Measurements from ENCODE around the gene HSPB7. TPM values are rescaled to one million over a fixed set of nuclear protein-coding genes. Genes with fewer than 3 reads are reported as not detected.

The HSPB7 gene
- total and polyA plus RNA-seq, 2 of the 8 experiments (the other 6 are each of a cell fraction or from before 2014, with no cell fraction given): not detected

- no peak overlapping the region for H3K4ac ChIP-seq (replicated peaks; ENCODE audit: insufficient read length, low read depth, low read length)
- FAIRE-seq (no peak), DNase-seq (ENCODE audit: low read depth in 1 of 2, low spot score in 2 of 2) (no peak)
- WGBS, 2 experiments (ENCODE audit: extremely low coverage in 1 of 2, insufficient coverage in 1 of 2, insufficient read length in 1 of 2, insufficient replicate concordance in 2 of 2, low coverage in 1 of 2, low lambda C conversion rate in 2 of 2, missing lambda C conversion rate in 1 of 2): 81% methylated on average over 10 of the region's 11 CpGs; no CpG with 5 or more reads in 1 of the 2 experiments
- no peak overlapping the region for H4K5ac ChIP-seq (ENCODE audit: insufficient read length, low read depth, low read length)
- no peak overlapping the region for H3K9ac ChIP-seq (replicated peaks in 1 of 4; ENCODE audit: extremely low read depth in 1 of 4, low read depth in 3 of 4, low read length in 3 of 4)
- H2AK5ac ChIP-seq (ENCODE audit: low read depth, low read length): no peak overlapping the region
- ChIA-PET POLR2A (ENCODE audit: partially characterized antibody) (interaction anchor here (0.6 kb wide), 1 partner anchor 118 kb away, joined by 3 read pairs; no protein-coding TSS in a partner anchor), CTCF (ENCODE audit: partially characterized antibody) (interaction anchor here (1.0 to 8.9 kb wide), 7 partner anchors 10 to 202 kb away, joined by 3 to 74 read pairs (median 4); partner anchors contain the start of genes CLCNKA and HSPB7)
- no peak overlapping the region for H3K56ac ChIP-seq (replicated peaks; ENCODE audit: insufficient read length, low read depth, low read length)
- H3K79me1 ChIP-seq (ENCODE audit: low read depth, low read length): no peaks in the 10 kb centered on the region
- H3K23me2 ChIP-seq (ENCODE audit: low read depth, low read length): no peaks in the 10 kb centered on the region; the same call in 1 of the 2 replicates
- H4K91ac ChIP-seq (replicated peaks; ENCODE audit: insufficient read length, low read length): no peak overlapping the region
- no peak overlapping the region for H3K27ac ChIP-seq (ENCODE audit: low read depth, low read length)
- no peak overlapping the region for H4K8ac ChIP-seq (ENCODE audit: extremely low read depth, insufficient read depth, low read length)
- no peaks in the 10 kb centered on the region for H4K20me1 ChIP-seq (replicated peaks in 1 of 2; ENCODE audit: control insufficient read depth in 1 of 2, insufficient read depth in 2 of 2, low read length in 2 of 2)
- peak overlapping the region; percentile 19 for H3K18ac ChIP-seq (ENCODE audit: extremely low read depth, low read length)
- no peaks in the 10 kb centered on the region for H3K36me3 ChIP-seq (ENCODE audit: control insufficient read depth in 2 of 4, insufficient read depth in 4 of 4, low read length in 3 of 4)
- H3K14ac ChIP-seq (ENCODE audit: insufficient read length): no peak overlapping the region
- no peak overlapping the region for H2BK120ac ChIP-seq (replicated peaks; ENCODE audit: low read depth, low read length)
- TF ChIP-seq RAD21 (IDR thresholded peaks at IDR 0.05 in 1 of 2, conservative IDR thresholded peaks at IDR 0.05 in 1 of 2; ENCODE audit: low read depth in 2 of 2, low read length in 2 of 2): no peak
- no peak for TF ChIP-seq MAFK (IDR thresholded peaks at IDR 0.05; ENCODE audit: low read depth, low read length)
- TF ChIP-seq SAP30 (IDR thresholded peaks at IDR 0.05; ENCODE audit: insufficient read depth, insufficient replicate concordance, low read length): no peak
- TF ChIP-seq E2F6 (IDR thresholded peaks at IDR 0.05): no peak
- TF ChIP-seq POLR2A (IDR thresholded peaks at IDR 0.05; ENCODE audit: control extremely low read depth in 1 of 2, low read depth in 2 of 2, low read length in 2 of 2): no peak
- TF ChIP-seq EZH2 (IDR thresholded peaks at IDR 0.05; ENCODE audit: low read depth, low read length, severe bottlenecking): no peak
- no peak for TF ChIP-seq CREB1 (IDR thresholded peaks at IDR 0.05)
- no peak for TF ChIP-seq KDM4A (IDR thresholded peaks at IDR 0.05; ENCODE audit: low read depth, low read length, severe bottlenecking)
- TF ChIP-seq NRF1 (IDR thresholded peaks at IDR 0.05; ENCODE audit: low read depth, low read length): no peak
- TF ChIP-seq BACH1 (IDR thresholded peaks at IDR 0.05; ENCODE audit: low read length): no peak
- TF ChIP-seq SUZ12 (IDR thresholded peaks at IDR 0.05; ENCODE audit: low read length): no peak
- no peak for TF ChIP-seq SIN3A (conservative IDR thresholded peaks at IDR 0.05 in 1 of 2, IDR thresholded peaks at IDR 0.05 in 1 of 2; ENCODE audit: low read depth in 1 of 2, low read length in 2 of 2)
- TF ChIP-seq RBBP5 (IDR thresholded peaks at IDR 0.05; ENCODE audit: borderline replicate concordance, low read depth, low read length): no peak
- H2BK5ac ChIP-seq (ENCODE audit: low read depth, low read length): no peak overlapping the region
- no peak overlapping the region for H3K4me3 ChIP-seq (ENCODE audit: extremely low read depth in 1 of 4, insufficient read depth in 2 of 4, low read depth in 3 of 4, low read length in 4 of 4)
- no peaks in the 10 kb centered on the region; a peak in 1 of 7 replicates for H3K27me3 ChIP-seq (replicated peaks in 1 of 4; ENCODE audit: control insufficient read depth in 3 of 4, extremely low read depth in 1 of 4, insufficient read depth in 3 of 4, low read length in 3 of 4)
- H3K79me2 ChIP-seq (ENCODE audit: control insufficient read depth in 1 of 2, insufficient read depth in 2 of 2, low read length in 2 of 2): no peaks in the 10 kb centered on the region
- H2AFZ ChIP-seq (ENCODE audit: low read length): no peak overlapping the region
- H3K23ac ChIP-seq (ENCODE audit: insufficient read length): no peak overlapping the region
- H3K4me2 ChIP-seq (ENCODE audit: insufficient read depth in 1 of 2, low read depth in 2 of 2, low read length in 2 of 2): no peak overlapping the region
- no peaks in the 10 kb centered on the region for H3K9me3 ChIP-seq (ENCODE audit: insufficient read depth in 2 of 2, low read depth in 1 of 2, low read length in 1 of 2)
- no peak overlapping the region for H2BK15ac ChIP-seq (ENCODE audit: low read length)
- H3K4me1 ChIP-seq (replicated peaks in 1 of 4; ENCODE audit: control insufficient read depth in 3 of 4, insufficient read depth in 4 of 4, low read length in 3 of 4): 0 out of 7 replicates have a peak, but pooled peaks cover 0 to 3% (median 1%) of the 10 kb centered on the region in 4 experiments
- no peak overlapping the region for H2BK20ac ChIP-seq (ENCODE audit: low read length)
- H2BK12ac ChIP-seq (ENCODE audit: low read depth, low read length): no peak overlapping the region
Measured at GRCh38 chr1:16006010-16006409, 11.8 kb downstream of the HSPB7 start.
